Activated CD4-positive, alpha-beta T cell treated with anti-CD3 and anti-CD28 coated beads, Interleukin-2, amount 10 ng/mL, durations not matched to agents 24 days and 14 days (primary cell): ENCODE results near the gene ARHGAP19. TPM values are rescaled to one million over a fixed set of nuclear protein-coding genes. Genes with fewer than 3 reads are reported as not detected.
A peak's percentile ranks its signal among the peaks of the same experiment; 100 is the strongest.

ENCODE experiments used
- DNase-seq: peaks from one replicate; pipeline ENCODE4 v3.0.0; 2022
- H3K27ac Mint-ChIP-seq: one replicate; pipeline ENCODE4 v1.8.0; 2022; ENCODE audit warnings: mild to moderate bottlenecking, mixed read lengths
- H3K27me3 Mint-ChIP-seq: one replicate; pipeline ENCODE4 v1.8.0; 2022; ENCODE audit warnings: mixed read lengths
- H3K36me3 Mint-ChIP-seq: one replicate; pipeline ENCODE4 v1.8.0; 2022; ENCODE audit warnings: low read depth, mild to moderate bottlenecking, mixed read lengths
- H3K4me1 Mint-ChIP-seq: one replicate; pipeline ENCODE4 v1.8.0; 2021; ENCODE audit warnings: mixed read lengths
- H3K4me3 Mint-ChIP-seq: one replicate; pipeline ENCODE4 v1.8.0; 2022; ENCODE audit warnings: mild to moderate bottlenecking, moderate library complexity, mixed read lengths
- H3K9me3 Mint-ChIP-seq: one replicate; pipeline ENCODE4 v1.8.0; 2021; ENCODE audit warnings: mixed read lengths
- intact Hi-C: fragments of 100-400 bp; cut with micrococcal nuclease; formaldehyde crosslinking; loops from one replicate; pipeline ENCODE4 v1.15.1; 2023
- total RNA-seq: library from RNA; stranded (reverse); gene quantifications from 2 replicates; pipeline ENCODE4 v1.2.3, GENCODE V29; 2022

ARHGAP19 gene
- total RNA-seq, 1 donor from 2014 or later, result 26.4 TPM

DNA sequence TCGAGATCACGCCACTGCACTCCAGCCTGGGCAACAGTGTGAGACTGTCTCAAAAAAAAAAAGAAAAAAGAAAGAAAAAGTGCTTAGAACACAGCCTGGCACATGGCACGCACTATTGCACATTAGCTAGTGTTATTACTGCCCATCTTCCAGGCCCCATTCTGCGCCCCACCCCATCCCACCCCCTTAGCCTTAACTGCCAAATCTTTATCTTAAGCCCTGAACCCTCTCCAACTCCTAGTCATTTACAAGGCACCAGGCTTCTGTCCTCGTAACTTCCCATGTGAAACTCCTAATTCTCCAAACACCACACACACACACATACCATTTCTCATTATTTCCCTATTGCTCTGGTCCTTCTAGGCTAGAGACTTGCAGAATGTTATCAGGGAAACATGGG, 37.3 kb upstream of the ARHGAP19 start:
- Mint-ChIP-seq H3K27ac (no peak overlapping the region), H3K4me1 (peaks cover 52% of the 10 kb centered on the region), H3K9me3 (no peaks in the 10 kb centered on the region), H3K27me3 (no peaks in the 10 kb centered on the region), H3K36me3 (peaks cover 28% of the 10 kb centered on the region), H3K4me3 (no peak overlapping the region)
- no peak for DNase-seq
- intact Hi-C loops, result no loop called here

GRCh38 chr10:97328646-97329453, 36.4 kb upstream of the ARHGAP19 start:
- Mint-ChIP-seq H3K36me3 (peaks cover 28% of the 10 kb centered on the region), H3K4me1 (peaks cover 52% of the 10 kb centered on the region), H3K4me3 (no peak overlapping the region), H3K9me3 (no peaks in the 10 kb centered on the region), H3K27ac (no peak overlapping the region), H3K27me3 (no peaks in the 10 kb centered on the region)
- no peak for DNase-seq
- intact Hi-C loops, result no loop called here

DNA sequence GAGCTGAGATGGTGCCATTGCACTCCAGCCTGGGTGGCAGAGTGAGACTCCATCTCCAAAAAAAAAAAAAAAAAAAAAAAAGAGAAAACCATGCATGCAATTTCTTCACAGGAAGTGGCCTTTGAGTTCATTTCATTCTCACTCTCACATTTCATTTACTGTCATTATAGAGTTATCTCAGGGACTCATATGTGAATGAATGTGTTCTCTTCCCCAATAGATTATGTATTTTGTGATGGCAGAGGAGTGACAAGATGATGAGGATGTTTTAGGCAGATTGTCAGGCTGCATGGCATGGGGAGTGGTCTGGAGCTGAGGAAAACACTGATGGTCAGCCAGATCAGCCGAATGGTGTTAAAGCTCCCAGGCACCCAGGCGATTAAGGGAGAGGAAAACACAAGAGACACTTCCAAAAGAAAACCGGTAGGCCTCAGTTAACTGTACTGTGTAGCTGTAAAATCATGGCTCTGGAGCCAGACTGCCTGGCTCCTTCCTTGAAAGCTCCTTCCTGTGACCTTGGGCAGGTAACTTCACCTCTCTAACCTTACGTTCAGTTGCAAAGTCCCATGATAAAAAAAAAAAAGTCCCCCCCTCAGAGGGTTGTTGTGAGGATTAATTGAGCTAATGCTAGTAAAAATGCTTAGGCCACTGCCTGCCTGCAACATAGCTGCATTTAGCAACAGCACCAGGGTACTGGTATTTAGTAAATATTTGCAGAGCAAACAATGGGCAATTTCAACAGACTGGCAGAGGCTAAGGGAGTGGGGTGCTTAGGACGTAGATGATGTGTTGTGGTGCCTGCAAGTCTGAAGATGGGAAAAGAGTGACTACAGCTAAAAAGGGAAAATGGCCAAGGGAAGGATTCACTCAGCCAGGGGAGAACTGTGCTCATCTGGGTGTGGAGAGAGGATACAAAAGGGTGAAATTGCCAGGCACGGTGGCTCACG, 35.2 kb upstream of the ARHGAP19 start:
- no peaks in the 10 kb centered on the region for H3K9me3 Mint-ChIP-seq
- no peak overlapping the region for H3K4me3 Mint-ChIP-seq
- peaks cover 41% of the 10 kb centered on the region for H3K4me1 Mint-ChIP-seq
- peaks cover 22% of the 10 kb centered on the region for H3K36me3 Mint-ChIP-seq
- H3K27me3 Mint-ChIP-seq, result no peaks in the 10 kb centered on the region
- DNase-seq, result no peak
- intact Hi-C loops, result no loop called here
- H3K27ac Mint-ChIP-seq, result peak overlapping the region; percentile 75

GRCh38 chr10:97325754-97326153, 33.3 kb upstream of the ARHGAP19 start:
- peaks cover 15% of the 10 kb centered on the region for H3K36me3 Mint-ChIP-seq
- intact Hi-C loops, result no loop called here
- no peak overlapping the region for H3K27ac Mint-ChIP-seq
- H3K9me3 Mint-ChIP-seq, result no peaks in the 10 kb centered on the region
- H3K27me3 Mint-ChIP-seq, result peaks cover 3% of the 10 kb centered on the region
- no peak for DNase-seq
- peaks cover 37% of the 10 kb centered on the region for H3K4me1 Mint-ChIP-seq
- H3K4me3 Mint-ChIP-seq, result no peak overlapping the region

DNA sequence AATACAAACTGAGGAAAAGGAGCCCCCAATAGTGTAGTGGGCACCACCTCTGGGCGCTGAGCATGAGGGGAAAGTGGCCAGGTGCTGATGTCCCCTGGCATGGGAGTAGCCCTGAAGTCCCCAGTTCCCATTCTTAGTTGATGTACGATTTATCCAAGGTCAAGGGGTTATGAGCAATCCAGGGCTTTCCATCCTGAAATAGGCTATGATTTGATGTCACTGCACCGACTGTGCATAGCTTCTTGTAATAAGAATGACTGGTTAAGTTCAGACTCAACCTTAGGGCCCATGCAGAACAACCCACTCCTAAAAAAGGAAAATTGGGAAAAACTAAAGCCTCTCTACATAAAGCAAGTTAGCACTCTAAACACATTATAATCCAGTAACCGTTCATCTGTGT, 31.1 kb upstream of the ARHGAP19 start:
- intact Hi-C loops, result no loop called here
- H3K4me1 Mint-ChIP-seq, result peaks cover 40% of the 10 kb centered on the region
- no peak overlapping the region for H3K27ac Mint-ChIP-seq
- no peak overlapping the region for H3K4me3 Mint-ChIP-seq
- H3K9me3 Mint-ChIP-seq, result no peaks in the 10 kb centered on the region
- H3K27me3 Mint-ChIP-seq, result peaks cover 9% of the 10 kb centered on the region
- peaks cover 8% of the 10 kb centered on the region for H3K36me3 Mint-ChIP-seq
- DNase-seq, result no peak

DNA sequence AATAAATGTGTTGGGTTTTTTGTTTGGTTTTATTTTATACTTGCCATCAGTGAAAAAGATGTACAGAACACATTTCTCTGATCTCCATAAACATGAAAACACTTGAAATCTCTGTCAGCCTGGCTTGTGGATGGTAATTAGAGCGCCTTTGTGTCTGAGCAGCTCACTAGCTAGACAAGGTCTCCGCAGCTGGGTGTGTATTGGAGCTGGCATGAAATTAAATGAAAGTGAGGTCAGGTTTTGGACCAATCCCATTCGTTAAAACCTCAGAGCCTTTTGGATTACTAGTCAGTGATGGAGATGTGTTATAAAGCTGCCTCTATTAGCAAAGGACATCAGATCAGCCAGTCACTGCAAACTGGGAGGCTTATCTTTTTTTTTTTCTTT, 29.4 kb upstream of the ARHGAP19 start:
- Mint-ChIP-seq H3K4me3 (peak overlapping the region; percentile 40), H3K27me3 (peaks cover 12% of the 10 kb centered on the region)
- intact Hi-C loops, result no loop called here

GRCh38 chr10:97321032-97321803, 28.8 kb upstream of the ARHGAP19 start:
- H3K4me1 Mint-ChIP-seq, result peaks cover 23% of the 10 kb centered on the region
- H3K27me3 Mint-ChIP-seq, result peaks cover 12% of the 10 kb centered on the region
- no peaks in the 10 kb centered on the region for H3K9me3 Mint-ChIP-seq
- H3K4me3 Mint-ChIP-seq, result peak overlapping the region; percentile 92
- peak overlapping the region; percentile 87 for H3K27ac Mint-ChIP-seq
- intact Hi-C loops, result no loop called here
- peak; percentile 64 for DNase-seq
- peaks cover 6% of the 10 kb centered on the region for H3K36me3 Mint-ChIP-seq

More for the DNA sequence above, 29.4 kb upstream of the ARHGAP19 start:
- H3K9me3 Mint-ChIP-seq, result no peaks in the 10 kb centered on the region
- DNase-seq, result no peak
- peaks cover 27% of the 10 kb centered on the region for H3K4me1 Mint-ChIP-seq
- peaks cover 6% of the 10 kb centered on the region for H3K36me3 Mint-ChIP-seq
- no peak overlapping the region for H3K27ac Mint-ChIP-seq

DNA sequence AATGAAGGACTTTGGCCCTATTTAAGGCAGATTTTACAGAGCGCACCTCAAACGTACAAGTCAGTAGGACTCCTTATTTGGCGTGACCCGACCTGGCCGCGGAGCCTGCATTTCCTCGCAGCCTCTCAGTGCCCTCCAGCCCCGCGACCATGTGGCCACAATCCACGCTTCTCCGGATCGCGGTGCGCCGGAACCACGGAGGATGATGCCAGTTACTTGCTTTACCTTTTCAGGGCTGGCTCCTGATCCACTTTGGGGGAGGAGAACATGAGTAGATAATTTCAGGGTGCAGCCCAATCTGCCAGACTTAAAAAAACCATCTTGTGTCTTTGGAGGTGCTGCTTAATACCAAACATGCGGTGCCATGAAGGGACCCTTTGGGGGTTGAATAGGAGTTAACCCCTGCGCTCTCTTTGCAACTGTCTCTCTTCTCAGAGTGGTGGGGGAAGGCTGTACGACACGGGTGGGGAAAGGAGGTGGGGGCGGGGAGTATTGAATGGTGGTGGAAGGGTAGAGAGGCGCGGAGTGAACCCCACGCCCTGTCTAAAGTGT, 28.1 kb upstream of the ARHGAP19 start:
- no peaks in the 10 kb centered on the region for H3K9me3 Mint-ChIP-seq
- H3K4me3 Mint-ChIP-seq, result peak overlapping the region; percentile 92
- peaks cover 6% of the 10 kb centered on the region for H3K36me3 Mint-ChIP-seq
- peaks cover 23% of the 10 kb centered on the region for H3K4me1 Mint-ChIP-seq
- peaks cover 12% of the 10 kb centered on the region for H3K27me3 Mint-ChIP-seq
- H3K27ac Mint-ChIP-seq, result peak overlapping the region; percentile 87
- DNase-seq, result peak; percentile 77
- intact Hi-C loops, result loop anchor here (1.0 kb wide), 1 partner anchor 13 kb away; no protein-coding TSS in a partner anchor

DNA sequence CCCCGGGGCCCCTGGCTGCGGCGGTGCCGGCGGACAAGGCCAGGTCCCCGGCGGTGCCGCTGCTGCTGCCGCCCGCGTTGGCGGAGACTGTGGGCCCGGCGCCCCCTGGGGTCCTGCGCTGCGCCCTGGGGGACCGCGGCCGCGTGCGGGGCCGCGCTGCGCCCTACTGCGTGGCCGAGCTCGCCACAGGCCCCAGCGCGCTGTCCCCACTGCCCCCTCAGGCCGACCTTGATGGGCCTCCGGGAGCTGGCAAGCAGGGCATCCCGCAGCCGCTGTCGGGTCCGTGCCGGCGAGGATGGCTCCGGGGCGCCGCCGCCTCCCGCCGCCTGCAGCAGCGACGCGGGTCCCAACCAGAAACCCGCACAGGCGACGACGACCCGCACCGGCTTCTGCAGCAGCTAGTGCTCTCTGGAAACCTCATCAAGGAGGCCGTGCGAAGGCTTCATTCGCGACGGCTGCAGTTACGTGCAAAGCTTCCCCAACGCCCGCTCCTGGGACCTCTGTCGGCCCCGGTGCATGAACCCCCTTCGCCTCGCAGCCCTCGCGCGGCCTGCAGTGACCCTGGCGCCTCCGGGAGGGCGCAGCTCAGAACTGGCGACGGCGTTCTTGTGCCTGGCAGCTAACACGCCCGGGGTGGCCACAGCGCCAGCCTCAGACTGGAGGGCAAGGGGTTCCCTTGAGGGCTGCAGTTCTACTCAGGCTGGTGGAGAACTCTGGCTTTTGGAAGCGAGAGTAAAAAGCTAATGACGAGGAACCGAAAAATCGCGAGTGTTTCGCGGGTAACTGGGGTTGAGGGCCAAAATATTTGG, 27.4 kb upstream of the ARHGAP19 start:
- Mint-ChIP-seq H3K9me3 (no peaks in the 10 kb centered on the region), H3K27me3 (peaks cover 12% of the 10 kb centered on the region), H3K27ac (peak overlapping the region; percentile 87), H3K36me3 (peaks cover 6% of the 10 kb centered on the region), H3K4me1 (peaks cover 23% of the 10 kb centered on the region), H3K4me3 (peak overlapping the region; percentile 92)
- DNase-seq, result peak; percentile 88
- intact Hi-C loops, result loop anchor here (1.0 to 5.0 kb wide), 3 partner anchors 13 to 177 kb away; partner anchors contain the start of genes ARHGAP19, MMS19 and UBTD1

GRCh38 chr10:97318772-97319651, 26.6 kb upstream of the ARHGAP19 start, which contains the start of gene FRAT1:
FRAT1 (plus strand) TSS chr10:97319271; CDS start chr10:97319454, 183 bp downstream.
- Mint-ChIP-seq H3K27ac (peak within 1 kb of the TSS; percentile 99), H3K36me3 (peaks cover 6% of the 10 kb centered on the region), H3K27me3 (peaks cover 12% of the 10 kb centered on the region), H3K4me3 (peak within 1 kb of the TSS; percentile 92), H3K9me3 (no peaks in the 10 kb centered on the region), H3K4me1 (peaks cover 23% of the 10 kb centered on the region)
- DNase-seq, result peak; percentile 97
- intact Hi-C loops, result loop anchor here (1.0 to 5.0 kb wide), 2 partner anchors 27 to 178 kb away; partner anchors contain the start of genes ARHGAP19, MMS19 and UBTD1

DNA sequence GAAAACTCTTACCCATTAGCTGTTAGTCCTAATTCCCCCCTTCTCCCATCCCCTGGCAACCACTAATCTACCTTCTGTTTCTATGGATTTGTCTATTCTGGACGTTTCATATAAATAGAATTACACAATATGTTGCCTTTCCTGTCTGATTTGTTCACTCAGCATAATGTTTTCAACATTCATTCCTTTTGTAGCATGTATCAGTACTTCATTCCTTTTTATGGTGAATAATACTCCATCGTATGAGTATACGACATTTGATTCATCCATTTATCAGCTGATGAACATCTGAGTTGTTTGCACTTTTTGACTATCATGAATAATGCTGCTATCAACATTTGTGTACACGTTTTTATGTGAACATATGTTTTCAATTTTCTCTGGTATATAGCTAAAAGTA, 22.2 kb upstream of the ARHGAP19 start:
- no peaks in the 10 kb centered on the region for H3K36me3 Mint-ChIP-seq
- intact Hi-C loops, result loop anchor here (5.0 kb wide), 1 partner anchor 183 kb away; the partner anchor contains the start of genes MMS19 and UBTD1
- H3K27me3 Mint-ChIP-seq, result peaks cover 3% of the 10 kb centered on the region
- no peak overlapping the region for H3K4me3 Mint-ChIP-seq
- no peak for DNase-seq
- no peak overlapping the region for H3K27ac Mint-ChIP-seq
- no peaks in the 10 kb centered on the region for H3K9me3 Mint-ChIP-seq
- peaks cover 6% of the 10 kb centered on the region for H3K4me1 Mint-ChIP-seq
